Spleen (tissue), 11 donors: ENCODE results near the gene EEF2. TPM values are rescaled to one million over a fixed set of nuclear protein-coding genes. Genes with fewer than 3 reads are reported as not detected.

Experiments
- DNase-seq: peaks from one replicate; pipeline ENCODE4 v3.0.0-alpha.2; 2020
- H3K27ac ChIP-seq, 8 donors: fragments of 200-600 bp; sonication (generic) in 7 of 8; 1 replicate in 4 of 8; 2 replicates in 4 of 8; pipeline versions ENCODE4 v1.5.0 to v1.8.0; 2016 to 2021; ENCODE audit warnings: inconsistent platforms in 4 of 8, mild to moderate bottlenecking in 4 of 8, moderate library complexity in 1 of 8
- H3K27me3 ChIP-seq, 7 donors: fragments of 200-600 bp; sonication (generic) in 6 of 7; replicated peaks in 1 of 7; 1 replicate in 4 of 7; 2 replicates in 3 of 7; pipeline versions ENCODE4 v1.5.0 to v1.8.0; 2016 to 2021; ENCODE audit warnings: inconsistent platforms in 3 of 7, mild to moderate bottlenecking in 1 of 7
- H3K36me3 ChIP-seq, 6 donors: fragments of 200-600 bp; sonication (generic) in 5 of 6; 1 replicate in 4 of 6; 2 replicates in 2 of 6; pipeline versions ENCODE4 v1.5.0 to v1.8.0; 2016 to 2021; ENCODE audit warnings: inconsistent platforms in 2 of 6
- H3K4me1 ChIP-seq, 6 donors: fragments of 200-600 bp; sonication (generic) in 5 of 6; 1 replicate in 3 of 6; 2 replicates in 3 of 6; pipeline versions ENCODE4 v1.5.0 to v1.8.0; 2016 to 2021; ENCODE audit warnings: inconsistent platforms in 3 of 6
- H3K4me3 ChIP-seq, 8 donors: fragments of 200-600 bp; sonication (generic) in 7 of 8; 1 replicate in 4 of 8; 2 replicates in 4 of 8; pipeline versions ENCODE4 v1.5.0 to v1.8.0; 2016 to 2021; ENCODE audit warnings: inconsistent platforms in 4 of 8, mild to moderate bottlenecking in 4 of 8, moderate library complexity in 2 of 8
- H3K9me3 ChIP-seq, 8 donors: fragments of 200-600 bp; sonication (generic) in 7 of 8; 1 replicate in 4 of 8; 2 replicates in 4 of 8; pipeline versions ENCODE4 v1.5.0 to v1.8.0; 2016 to 2021; ENCODE audit warnings: inconsistent platforms in 4 of 8
- CTCF ChIP-seq, 11 experiments: fragments of 200-600 bp in 7 of 11; fragments of 450-650 bp in 4 of 11; sonication (generic) in 4 of 11; IDR thresholded peaks in 8 of 11; conservative IDR thresholded peaks in 3 of 11; 1 replicate in 7 of 11; 2 replicates in 4 of 11; pipeline versions ENCODE4 v1.4.0 to v1.8.0; 2016 to 2021; ENCODE audit warnings: antibody characterized with exemption in 11 of 11, inconsistent platforms in 4 of 11, mild to moderate bottlenecking in 1 of 11
- POLR2A ChIP-seq, 3 donors: fragments of 450-650 bp; IDR thresholded peaks; one replicate each; pipeline ENCODE4 v1.5.1; 2017; ENCODE audit warnings: antibody characterized with exemption in 3 of 3, mild to moderate bottlenecking in 1 of 3
- POLR2AphosphoS5 ChIP-seq, 3 donors: sonication (generic); formaldehyde crosslinking; IDR thresholded peaks; one replicate each; pipeline ENCODE4 v1.5.1; 2017; ENCODE audit warnings: antibody characterized with exemption in 3 of 3
- WGBS, 5 donors: extraction: QIAGEN DNeasy Blood & Tissue Kit in 3 of 5; methylation state at CpG; one replicate each; pipeline versions ENCODE4 v1.1.5 to v1.1.7; 2013 to 2018; 5-methylcytosine and 5-hydroxymethylcytosine counted together
- intact Hi-C: fragments of 100-400 bp; cut with DNase I; formaldehyde crosslinking; loops from one replicate; pipeline ENCODE4 v1.15.0; 2023; ENCODE audit warnings: low total_unique reads
- polyA plus RNA-seq, 3 donors: library from polyadenylated mRNA; stranded (reverse); fragments of 200-250 nt; gene quantifications; one replicate each; pipeline ENCODE4 v1.2.1, GENCODE V29; 2013
- total RNA-seq, 7 donors: library from RNA; depleted of rRNA in 3 of 7; stranded (reverse); fragments of >200 nt in 3 of 7; fragmentation: NEBNext Ultra II Directional in 4 of 7; extraction: Animal tissue kit (Norgen Biotek cat#: 25700) in 4 of 7; gene quantifications; one replicate each; pipeline versions ENCODE4 v1.1.0 to v1.2.1, GENCODE V29; 2016 to 2021
- donor health status: healthy with polysubstance abuse.
- donor health status: DM: no; HTN: no; CAD: no; lungs with moderate emphysema.
- donor health status: DM: no; HTN: no; CAD: no.
- donor health status: Bipolar disorder and iron deficiency.
- donor health status: healthy.
- donor health status: DM: no; HTN: no; CAD: no.
- donor health status: DM: yes; HTN: yes; CAD: no.

The EEF2 gene
- total and polyA plus RNA-seq, 10 donors: 565 to 1,961 (median 1,262) TPM

DNA sequence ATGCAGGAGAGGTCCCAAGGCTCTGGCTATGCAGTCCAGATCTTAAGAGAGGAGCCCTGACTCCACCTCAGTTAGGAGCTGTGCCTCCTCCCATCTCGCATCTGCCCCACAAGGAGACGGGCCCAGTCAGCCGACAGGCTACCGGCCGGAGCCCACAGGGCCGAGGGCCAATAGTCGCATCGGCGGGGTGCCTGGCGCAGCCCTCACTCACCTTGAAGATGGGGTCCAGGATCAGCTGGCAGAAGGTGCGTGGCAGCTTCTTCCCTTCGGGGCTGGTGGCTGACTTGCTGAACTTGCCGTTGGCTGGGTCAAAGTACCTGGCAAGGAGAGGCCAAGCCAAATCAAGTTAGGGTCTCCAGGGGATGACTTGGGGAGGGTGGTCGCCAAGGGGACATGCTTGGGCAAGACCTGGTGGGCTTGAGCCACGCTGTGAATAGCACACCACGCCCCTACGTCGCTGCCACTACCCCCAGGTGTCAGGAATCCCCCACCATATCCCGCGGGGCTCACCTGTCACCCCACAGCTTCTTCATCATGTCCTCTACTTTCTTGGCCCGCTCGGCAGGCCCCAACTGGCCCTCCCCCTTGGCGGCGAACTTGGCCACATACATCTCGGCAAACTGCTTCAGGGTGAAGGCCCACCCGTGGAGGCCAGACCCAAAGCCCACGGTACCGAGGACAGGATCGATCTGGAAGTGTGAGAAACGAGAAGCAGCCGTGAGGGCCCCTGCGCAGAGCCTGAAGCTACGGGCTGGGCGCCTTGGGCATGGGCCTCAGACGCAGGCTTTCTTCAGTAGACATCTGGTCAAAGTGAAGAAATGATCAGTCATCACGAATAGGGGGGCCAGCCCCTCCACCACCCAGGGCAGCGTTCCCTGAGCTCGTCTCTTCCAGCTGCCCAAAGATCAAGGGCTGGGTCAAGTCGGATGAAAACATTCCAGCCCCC is 3.3 kb downstream of the EEF2 start:
- Histone ChIP-seq H3K4me3 (no peak overlapping the region), H3K36me3 (peaks cover 19 to 75% (median 73%) of the 10 kb centered on the region in 6 donors), H3K9me3 (no peaks in the 10 kb centered on the region), H3K27ac (peak overlapping the region in 1 of 8 donors; percentile 0), H3K27me3 (no peaks in the 10 kb centered on the region), H3K4me1 (peaks cover 28 to 88% (median 62%) of the 10 kb centered on the region in 6 donors)
- intact Hi-C loops: no loop called here
- TF ChIP-seq CTCF (IDR thresholded peaks at IDR 0.05 in 8 of 11, conservative IDR thresholded peaks at IDR 0.05 in 3 of 11) (no peak), POLR2AphosphoS5 (IDR thresholded peaks at IDR 0.05) (peak in 2 of 3 donors; percentile 38 to 60), POLR2A (IDR thresholded peaks at IDR 0.05) (no peak)
- 84 to 93% (median 90%) methylated on average over 30 to 39 of the region's 39 CpGs for WGBS, 5 donors
- peak; percentile 71 for DNase-seq

DNA sequence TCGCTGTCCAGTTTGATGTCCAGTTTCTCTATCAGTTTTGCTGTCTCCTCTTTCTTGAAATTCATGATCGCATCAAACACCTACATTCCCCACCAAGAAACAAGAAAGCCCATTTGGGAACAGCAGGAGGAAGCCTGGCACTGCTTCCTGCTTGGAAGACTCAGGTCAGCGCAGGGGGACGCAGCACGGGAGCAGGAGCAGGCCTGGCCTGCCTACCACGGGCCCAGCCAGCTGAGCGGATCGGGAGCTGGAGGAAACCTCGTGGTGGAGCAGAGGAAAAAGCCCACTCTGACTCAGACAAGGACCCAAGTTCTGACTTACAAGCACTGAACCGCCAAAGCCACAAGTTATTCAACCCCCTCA is 3.9 kb downstream of the EEF2 start:
- Histone ChIP-seq H3K27me3 (no peaks in the 10 kb centered on the region), H3K9me3 (no peaks in the 10 kb centered on the region), H3K27ac (peak overlapping the region in 1 of 8 donors; percentile 24), H3K4me1 (peaks cover 21 to 88% (median 59%) of the 10 kb centered on the region in 6 donors), H3K36me3 (peaks cover 22 to 82% (median 80%) of the 10 kb centered on the region in 6 donors), H3K4me3 (no peak overlapping the region)
- intact Hi-C loops: no loop called here
- TF ChIP-seq CTCF (IDR thresholded peaks at IDR 0.05 in 8 of 11, conservative IDR thresholded peaks at IDR 0.05 in 3 of 11): no peak
- peak in 1 of 3 donors; percentile 7 for TF ChIP-seq POLR2AphosphoS5 (IDR thresholded peaks at IDR 0.05)
- TF ChIP-seq POLR2A (IDR thresholded peaks at IDR 0.05): no peak
- no peak for DNase-seq
- WGBS, 5 donors: 83 to 90% (median 89%) methylated on average over 9 to 10 of the region's 10 CpGs

DNA sequence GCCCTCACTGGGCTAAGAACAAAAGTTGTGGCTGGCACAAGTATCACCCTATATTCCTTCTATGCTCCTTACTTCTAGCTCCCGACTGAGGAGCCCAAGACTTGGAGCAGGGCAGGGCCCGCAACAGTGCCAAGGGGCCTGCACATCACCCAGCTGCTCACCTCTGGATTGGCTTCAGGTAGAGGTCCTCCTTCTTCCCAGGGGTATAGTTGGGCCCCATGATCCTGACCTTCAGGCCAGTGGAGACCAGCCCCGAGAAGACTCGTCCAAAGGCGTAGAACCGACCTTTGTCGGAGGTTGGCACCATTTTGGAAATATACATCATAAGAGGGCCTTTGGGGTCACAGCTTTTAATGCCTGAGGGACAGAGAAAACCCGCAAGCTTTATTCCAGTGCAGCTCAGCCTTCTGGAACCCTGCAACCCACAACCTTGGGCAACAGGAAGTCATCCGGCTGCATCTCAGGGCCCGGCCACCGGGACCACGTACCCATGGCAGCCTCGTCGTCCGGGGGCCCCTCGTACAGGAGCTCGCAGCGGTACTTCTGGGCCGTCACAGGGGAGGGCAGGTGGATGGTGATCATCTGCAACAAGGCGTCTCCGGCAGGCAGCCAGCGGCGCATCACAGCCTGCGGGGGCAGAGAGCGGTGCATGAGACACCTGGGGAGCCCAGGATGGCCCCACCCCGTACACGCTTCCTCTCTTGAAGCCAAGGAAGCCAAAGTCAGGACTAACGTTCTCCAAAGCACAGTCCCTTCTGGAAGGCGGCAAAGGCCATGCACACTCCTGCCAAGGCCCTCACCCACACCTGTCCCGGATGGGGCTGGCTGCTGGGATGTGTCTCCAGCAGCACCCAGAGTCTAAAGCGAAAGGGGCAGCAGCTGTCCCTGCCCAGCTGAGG is 4.7 kb downstream of the EEF2 start:
- peaks cover 15 to 87% (median 52%) of the 10 kb centered on the region in 6 donors for H3K4me1 ChIP-seq
- intact Hi-C loops: no loop called here
- H3K36me3 ChIP-seq: peaks cover 22 to 89% (median 87%) of the 10 kb centered on the region in 6 donors
- H3K27me3 ChIP-seq: no peaks in the 10 kb centered on the region
- no peak overlapping the region for H3K4me3 ChIP-seq
- no peaks in the 10 kb centered on the region for H3K9me3 ChIP-seq
- H3K27ac ChIP-seq: peak overlapping the region in 1 of 8 donors; percentile 24
- TF ChIP-seq POLR2AphosphoS5 (IDR thresholded peaks at IDR 0.05) (peak in 2 of 3 donors; percentile 45 to 73), CTCF (IDR thresholded peaks at IDR 0.05 in 8 of 11, conservative IDR thresholded peaks at IDR 0.05 in 3 of 11) (no peak), POLR2A (IDR thresholded peaks at IDR 0.05) (no peak)
- DNase-seq: no peak
- 65 to 87% (median 77%) methylated on average over 17 to 31 of the region's 31 CpGs for WGBS, 5 donors
